ENCODE results near the gene SLC66A1. TPM values are rescaled to one million over a fixed set of nuclear protein-coding genes. Genes with fewer than 3 reads are reported as not detected.

The SLC66A1 gene
- total RNA-seq, 1 experiment from 2014 or later, result 24.0 TPM

DNA sequence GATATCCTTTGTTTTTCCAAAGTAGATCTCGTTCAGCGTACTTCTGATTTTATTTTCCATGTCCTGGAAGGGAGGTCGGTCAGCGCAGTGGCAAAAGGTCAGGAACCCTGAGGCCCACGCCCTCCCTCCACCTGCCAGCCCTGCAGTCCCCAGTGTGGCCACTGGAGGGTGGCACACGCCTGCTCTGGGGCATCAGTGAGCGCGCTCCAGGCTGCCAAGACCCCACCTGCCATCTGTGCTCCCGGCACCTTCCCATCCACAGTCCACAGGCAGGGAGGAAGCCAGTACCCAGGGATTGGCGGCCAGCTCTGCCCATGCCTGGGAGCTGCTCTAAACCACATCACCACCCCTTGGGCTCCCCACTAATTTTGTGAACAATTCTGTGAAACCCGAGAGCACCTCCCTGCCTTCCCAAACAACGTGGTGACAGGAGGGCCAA lies 32.3 kb downstream of the SLC66A1 start:
- intact Hi-C loops (cut with micrococcal nuclease; ENCODE audit: unreplicated experiment), result loop anchor here (1.0 kb wide), 1 partner anchor 43 kb away; no protein-coding TSS in a partner anchor
- H3K36me3 Mint-ChIP-seq (ENCODE audit: insufficient read depth, unreplicated experiment), result peaks cover 47% of the 10 kb centered on the region
- no peaks in the 10 kb centered on the region for H3K9me3 Mint-ChIP-seq (ENCODE audit: unreplicated experiment)
- Histone ChIP-seq H3K27me3 (replicated peaks; ENCODE audit: control insufficient read depth, insufficient read depth, low read length) (no peaks in the 10 kb centered on the region), H3K4me1 (no peaks in the 10 kb centered on the region), H3K36me3 (ENCODE audit: control insufficient read depth, insufficient read depth, low read length) (peaks cover 3% of the 10 kb centered on the region; the same call in 1 of the 2 replicates), H3K4me3 (ENCODE audit: low read depth, low read length) (no peak overlapping the region), H3K9me3 (no peaks in the 10 kb centered on the region)
- no TSS peak for BruUV-seq (replicated peaks)
- no peaks in the 10 kb centered on the region for H3K4me1 Mint-ChIP-seq (ENCODE audit: low read depth, unreplicated experiment)
- no peak overlapping the region for H3K4me3 Mint-ChIP-seq (ENCODE audit: unreplicated experiment)
- ChIA-PET POLR2A (no interaction called here), CTCF (interaction anchor here (1.3 kb wide), 1 partner anchor 307 kb away, joined by 4 read pairs; no protein-coding TSS in a partner anchor)
- TF ChIP-seq, protein P1, sequence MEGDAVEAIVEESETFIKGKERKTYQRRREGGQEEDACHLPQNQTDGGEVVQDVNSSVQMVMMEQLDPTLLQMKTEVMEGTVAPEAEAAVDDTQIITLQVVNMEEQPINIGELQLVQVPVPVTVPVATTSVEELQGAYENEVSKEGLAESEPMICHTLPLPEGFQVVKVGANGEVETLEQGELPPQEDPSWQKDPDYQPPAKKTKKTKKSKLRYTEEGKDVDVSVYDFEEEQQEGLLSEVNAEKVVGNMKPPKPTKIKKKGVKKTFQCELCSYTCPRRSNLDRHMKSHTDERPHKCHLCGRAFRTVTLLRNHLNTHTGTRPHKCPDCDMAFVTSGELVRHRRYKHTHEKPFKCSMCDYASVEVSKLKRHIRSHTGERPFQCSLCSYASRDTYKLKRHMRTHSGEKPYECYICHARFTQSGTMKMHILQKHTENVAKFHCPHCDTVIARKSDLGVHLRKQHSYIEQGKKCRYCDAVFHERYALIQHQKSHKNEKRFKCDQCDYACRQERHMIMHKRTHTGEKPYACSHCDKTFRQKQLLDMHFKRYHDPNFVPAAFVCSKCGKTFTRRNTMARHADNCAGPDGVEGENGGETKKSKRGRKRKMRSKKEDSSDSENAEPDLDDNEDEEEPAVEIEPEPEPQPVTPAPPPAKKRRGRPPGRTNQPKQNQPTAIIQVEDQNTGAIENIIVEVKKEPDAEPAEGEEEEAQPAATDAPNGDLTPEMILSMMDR (IDR thresholded peaks at IDR 0.05; ENCODE audit: insufficient read depth in 1 of 2, low read depth in 1 of 2, low read length in 1 of 2, severe bottlenecking in 1 of 2, unreplicated experiment in 1 of 2), result peak; percentile 82 to 85
- H3K27ac Mint-ChIP-seq (ENCODE audit: unreplicated experiment), result no peak overlapping the region
- peak in 1 of 2 experiments; percentile 75 for DNase-seq
- no peaks in the 10 kb centered on the region for H3K27me3 Mint-ChIP-seq (ENCODE audit: insufficient read depth, unreplicated experiment)

GRCh38 chr1:19344831-19345230 lies 32.7 kb downstream of the SLC66A1 start:
- H3K4me3 ChIP-seq (ENCODE audit: low read depth, low read length), result no peak overlapping the region
- Mint-ChIP-seq H3K36me3 (ENCODE audit: insufficient read depth, unreplicated experiment) (peaks cover 47% of the 10 kb centered on the region), H3K27me3 (ENCODE audit: insufficient read depth, unreplicated experiment) (no peaks in the 10 kb centered on the region), H3K27ac (ENCODE audit: unreplicated experiment) (no peak overlapping the region), H3K9me3 (ENCODE audit: unreplicated experiment) (no peaks in the 10 kb centered on the region), H3K4me1 (ENCODE audit: low read depth, unreplicated experiment) (no peaks in the 10 kb centered on the region), H3K4me3 (ENCODE audit: unreplicated experiment) (no peak overlapping the region)
- H3K36me3 ChIP-seq (ENCODE audit: control insufficient read depth, insufficient read depth, low read length), result peaks cover 3% of the 10 kb centered on the region; the same call in 1 of the 2 replicates
- no peaks in the 10 kb centered on the region for H3K27me3 ChIP-seq (replicated peaks; ENCODE audit: control insufficient read depth, insufficient read depth, low read length)
- CTCF ChIA-PET, result interaction anchor here (0.6 to 1.3 kb wide), 2 partner anchors 267 to 306 kb away, joined by 3 to 4 read pairs; no protein-coding TSS in a partner anchor
- DNase-seq, result no peak
- POLR2A ChIA-PET, result no interaction called here
- intact Hi-C loops (cut with micrococcal nuclease; ENCODE audit: unreplicated experiment), result loop anchor here (1.0 kb wide), 1 partner anchor 42 kb away; no protein-coding TSS in a partner anchor
- H3K9me3 ChIP-seq, result no peaks in the 10 kb centered on the region
- H3K4me1 ChIP-seq, result no peaks in the 10 kb centered on the region
- BruUV-seq (replicated peaks), result no TSS peak
- TF ChIP-seq, protein P1 (IDR thresholded peaks at IDR 0.05; ENCODE audit: insufficient read depth in 1 of 2, low read depth in 1 of 2, low read length in 1 of 2, severe bottlenecking in 1 of 2, unreplicated experiment in 1 of 2), result no peak

DNA sequence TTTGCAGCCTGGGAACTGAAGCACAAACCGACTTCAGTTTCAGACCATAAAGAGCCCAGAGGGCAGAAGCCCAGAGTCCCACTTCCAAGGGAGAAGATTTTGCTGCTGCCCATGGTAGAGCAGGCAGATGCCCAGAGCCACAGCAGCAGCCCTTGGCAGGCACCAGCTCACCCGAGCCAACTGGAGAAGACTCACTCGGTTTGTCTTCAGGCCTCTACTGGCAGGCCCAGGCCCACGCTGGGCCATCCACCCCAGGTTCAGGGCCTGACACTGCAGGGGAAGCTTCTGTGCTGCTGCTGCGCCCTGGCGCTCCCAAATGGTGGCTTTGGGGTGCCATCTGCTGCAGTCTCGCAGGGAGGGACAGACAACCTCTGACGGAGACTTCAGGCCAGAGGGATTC lies 33.3 kb downstream of the SLC66A1 start:
- no peaks in the 10 kb centered on the region for H3K9me3 Mint-ChIP-seq (ENCODE audit: unreplicated experiment)
- no TSS peak for BruUV-seq (replicated peaks)
- peaks cover 3% of the 10 kb centered on the region; the same call in 1 of the 2 replicates for H3K36me3 ChIP-seq (ENCODE audit: control insufficient read depth, insufficient read depth, low read length)
- H3K4me3 Mint-ChIP-seq (ENCODE audit: unreplicated experiment), result no peak overlapping the region
- H3K36me3 Mint-ChIP-seq (ENCODE audit: insufficient read depth, unreplicated experiment), result peaks cover 45% of the 10 kb centered on the region
- no peak overlapping the region for H3K27ac Mint-ChIP-seq (ENCODE audit: unreplicated experiment)
- no peaks in the 10 kb centered on the region for H3K4me1 ChIP-seq
- no peaks in the 10 kb centered on the region for H3K9me3 ChIP-seq
- intact Hi-C loops (cut with micrococcal nuclease; ENCODE audit: unreplicated experiment), result no loop called here
- ChIA-PET CTCF (interaction anchor here (0.6 kb wide), 1 partner anchor 267 kb away, joined by 3 read pairs; no protein-coding TSS in a partner anchor), POLR2A (no interaction called here)
- no peak for DNase-seq
- H3K27me3 Mint-ChIP-seq (ENCODE audit: insufficient read depth, unreplicated experiment), result no peaks in the 10 kb centered on the region
- H3K27me3 ChIP-seq (replicated peaks; ENCODE audit: control insufficient read depth, insufficient read depth, low read length), result no peaks in the 10 kb centered on the region
- no peak overlapping the region for H3K4me3 ChIP-seq (ENCODE audit: low read depth, low read length)
- H3K4me1 Mint-ChIP-seq (ENCODE audit: low read depth, unreplicated experiment), result no peaks in the 10 kb centered on the region
- TF ChIP-seq, protein P1 (IDR thresholded peaks at IDR 0.05; ENCODE audit: insufficient read depth in 1 of 2, low read depth in 1 of 2, low read length in 1 of 2, severe bottlenecking in 1 of 2, unreplicated experiment in 1 of 2), result no peak
